Bronchial epithelial cell (primary cell): Measurements from ENCODE around the gene CLASP1. TPM values are rescaled to one million over a fixed set of nuclear protein-coding genes. Genes with fewer than 3 reads are reported as not detected.
A peak's percentile ranks its signal among the peaks of the same experiment; 100 is the strongest.

Experiments
- DNase-seq: peaks from one replicate; pipeline ENCODE4 v3.0.0-alpha.2; 2010; ENCODE audit warnings: low read depth
- FAIRE-seq: peaks from 2 replicates; lab custom pipeline; 2011; peaks lifted over from hg19 to GRCh38; lab: Jason Lieb, UNC
- H3K27me3 ChIP-seq: 2 replicates; pipeline ENCODE4 v1.5.1; 2011; ENCODE audit warnings: low read length; ENCODE audit not compliant: control insufficient read depth, insufficient read depth
- H3K36me3 ChIP-seq: 2 replicates; pipeline ENCODE4 v1.5.1; 2011; ENCODE audit warnings: low read length; ENCODE audit not compliant: control insufficient read depth, insufficient read depth
- H3K4me3 ChIP-seq: 2 replicates; pipeline ENCODE4 v1.5.1; 2011; ENCODE audit warnings: mild to moderate bottlenecking, low read depth, low read length, control low read depth
- total RNA-seq: library from RNA; depleted of rRNA; stranded (reverse); fragments of >200 nt; gene quantifications from 2 replicates; pipeline ENCODE4 v1.2.1, GENCODE V29; 2014
- TF ChIP-seq, protein P1 (sequence below): IDR thresholded peaks from 2 replicates; pipeline ENCODE4 v1.5.1; 2011; ENCODE audit warnings: mild to moderate bottlenecking, moderate library complexity, low read length, control low read depth, inconsistent platforms; ENCODE audit not compliant: insufficient read depth, severe bottlenecking

The CLASP1 gene
- total RNA-seq, 1 donor from 2014 or later = 56.9 TPM

DNA sequence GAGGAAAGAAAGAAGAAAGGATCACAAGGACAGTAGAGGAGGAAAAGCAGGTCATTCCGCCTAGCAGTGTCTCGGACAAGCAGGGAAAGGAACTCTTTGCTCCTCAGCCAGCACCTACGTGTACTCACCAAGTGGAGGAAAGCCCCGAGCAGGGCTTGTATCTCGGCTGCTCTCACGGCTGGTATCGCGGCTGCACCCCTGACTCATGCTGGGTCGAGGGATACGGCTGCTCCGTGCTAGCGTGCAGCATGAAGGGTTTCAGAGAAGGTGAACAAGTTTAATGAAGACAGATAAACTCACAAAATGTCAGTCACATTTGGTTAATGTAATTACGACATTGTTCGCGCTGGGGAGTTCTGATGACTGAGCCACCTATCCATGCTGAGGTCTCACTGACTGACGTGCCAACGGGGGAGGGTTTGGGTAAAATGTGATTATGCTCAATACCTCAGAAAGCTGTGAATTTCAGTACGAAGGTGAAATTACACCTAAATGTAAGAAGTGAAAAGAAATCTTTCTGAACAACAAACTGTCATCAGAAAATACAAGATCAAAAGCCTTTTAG lies 230.7 kb downstream of the CLASP1 start:
- no peak overlapping the region for H3K4me3 ChIP-seq
- DNase-seq = no peak
- TF ChIP-seq, protein P1, sequence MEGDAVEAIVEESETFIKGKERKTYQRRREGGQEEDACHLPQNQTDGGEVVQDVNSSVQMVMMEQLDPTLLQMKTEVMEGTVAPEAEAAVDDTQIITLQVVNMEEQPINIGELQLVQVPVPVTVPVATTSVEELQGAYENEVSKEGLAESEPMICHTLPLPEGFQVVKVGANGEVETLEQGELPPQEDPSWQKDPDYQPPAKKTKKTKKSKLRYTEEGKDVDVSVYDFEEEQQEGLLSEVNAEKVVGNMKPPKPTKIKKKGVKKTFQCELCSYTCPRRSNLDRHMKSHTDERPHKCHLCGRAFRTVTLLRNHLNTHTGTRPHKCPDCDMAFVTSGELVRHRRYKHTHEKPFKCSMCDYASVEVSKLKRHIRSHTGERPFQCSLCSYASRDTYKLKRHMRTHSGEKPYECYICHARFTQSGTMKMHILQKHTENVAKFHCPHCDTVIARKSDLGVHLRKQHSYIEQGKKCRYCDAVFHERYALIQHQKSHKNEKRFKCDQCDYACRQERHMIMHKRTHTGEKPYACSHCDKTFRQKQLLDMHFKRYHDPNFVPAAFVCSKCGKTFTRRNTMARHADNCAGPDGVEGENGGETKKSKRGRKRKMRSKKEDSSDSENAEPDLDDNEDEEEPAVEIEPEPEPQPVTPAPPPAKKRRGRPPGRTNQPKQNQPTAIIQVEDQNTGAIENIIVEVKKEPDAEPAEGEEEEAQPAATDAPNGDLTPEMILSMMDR = no peak
- no peaks in the 10 kb centered on the region for H3K27me3 ChIP-seq
- peaks cover 14% of the 10 kb centered on the region for H3K36me3 ChIP-seq
- FAIRE-seq = no peak

DNA sequence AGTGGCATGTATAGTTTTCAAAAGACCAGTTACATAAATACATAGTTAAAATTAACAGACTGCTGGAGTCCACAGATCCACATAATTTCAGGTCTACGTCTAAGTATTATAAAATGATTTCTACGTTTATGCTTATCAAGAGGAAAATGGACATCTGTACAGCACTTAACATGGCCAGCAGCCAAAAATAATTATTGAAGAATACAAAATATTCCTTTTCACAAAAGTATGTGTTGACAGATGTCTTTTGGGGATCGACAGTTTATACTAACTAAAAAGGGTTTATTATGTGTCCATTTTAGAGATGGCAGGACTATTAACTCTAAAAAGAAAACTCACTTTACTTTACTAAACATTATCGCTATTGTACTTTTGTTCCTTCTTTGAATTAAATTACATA lies 231.4 kb downstream of the CLASP1 start:
- FAIRE-seq (no peak), DNase-seq (no peak)
- no peak overlapping the region for H3K4me3 ChIP-seq
- TF ChIP-seq, protein P1 = no peak
- peaks cover 15% of the 10 kb centered on the region for H3K36me3 ChIP-seq
- no peaks in the 10 kb centered on the region for H3K27me3 ChIP-seq

GRCh38 chr2:121415727-121416126 lies 233.5 kb downstream of the CLASP1 start:
- DNase-seq = no peak
- Histone ChIP-seq H3K36me3 (peaks cover 11% of the 10 kb centered on the region), H3K4me3 (no peak overlapping the region), H3K27me3 (no peaks in the 10 kb centered on the region)
- TF ChIP-seq, protein P1 = no peak
- no peak for FAIRE-seq

GRCh38 chr2:121412349-121412748 lies 236.9 kb downstream of the CLASP1 start:
- FAIRE-seq (no peak), DNase-seq (no peak)
- Histone ChIP-seq H3K4me3 (no peak overlapping the region), H3K36me3 (peaks cover 15% of the 10 kb centered on the region), H3K27me3 (no peaks in the 10 kb centered on the region)
- TF ChIP-seq, protein P1 = no peak

DNA sequence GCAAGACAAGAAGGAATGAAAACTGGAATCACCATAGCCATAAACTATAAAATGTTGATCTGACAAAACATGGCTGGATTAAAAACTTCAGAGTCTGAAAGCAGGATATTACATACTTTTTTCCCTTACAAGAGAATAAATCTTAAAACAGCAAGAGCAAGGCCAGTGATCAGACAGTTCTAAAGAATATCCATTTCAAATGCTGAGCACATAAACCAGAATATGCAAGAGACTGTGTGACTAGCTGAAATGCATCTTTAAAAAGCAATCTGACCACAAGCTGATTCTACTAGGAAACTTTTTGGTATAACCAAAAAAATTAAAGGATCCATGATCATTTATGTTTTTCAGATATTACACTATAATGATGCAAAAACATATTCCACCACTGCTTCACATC lies 239.3 kb downstream of the CLASP1 start:
- DNase-seq (no peak), FAIRE-seq (no peak)
- H3K27me3 ChIP-seq = no peaks in the 10 kb centered on the region
- H3K4me3 ChIP-seq = no peak overlapping the region
- TF ChIP-seq, protein P1 = no peak
- H3K36me3 ChIP-seq = peaks cover 14% of the 10 kb centered on the region

DNA sequence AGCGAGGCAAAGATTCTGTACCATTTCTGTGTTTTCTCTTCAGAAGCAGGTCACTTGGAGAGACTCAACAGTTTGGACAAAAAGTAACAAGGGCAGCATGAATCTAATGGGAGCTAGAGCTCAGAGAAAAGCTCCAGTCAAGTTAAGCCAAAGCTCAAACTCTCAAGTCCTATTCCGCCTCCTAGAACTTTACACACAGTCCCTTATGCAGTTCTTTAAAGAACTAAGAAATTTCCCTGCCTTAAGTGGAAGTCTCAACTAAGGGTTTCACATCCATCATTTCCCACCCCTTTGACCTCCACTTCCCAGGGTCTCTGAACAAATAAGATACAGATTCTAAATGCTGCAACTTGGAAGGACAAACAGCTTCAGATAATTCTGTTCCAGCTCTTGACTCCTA lies 239.9 kb downstream of the CLASP1 start:
- TF ChIP-seq, protein P1 = no peak
- Histone ChIP-seq H3K4me3 (no peak overlapping the region), H3K36me3 (peaks cover 14% of the 10 kb centered on the region), H3K27me3 (no peaks in the 10 kb centered on the region)
- FAIRE-seq (peak; percentile 36), DNase-seq (no peak)
